Progenitor cell of endocrine pancreas (in vitro differentiated cells): Measurements from ENCODE around the gene TNIK. TPM values are rescaled to one million over a fixed set of nuclear protein-coding genes. Genes with fewer than 3 reads are reported as not detected.

Experiments used
- DNase-seq: peaks from one replicate; pipeline ENCODE4 v3.0.0; 2021; ENCODE audit warnings: low spot score; ENCODE audit not compliant: unreplicated experiment
- H3K27ac Mint-ChIP-seq: 2 replicates; pipeline ENCODE4 v1.8.0; 2021; ENCODE audit warnings: mild to moderate bottlenecking, moderate library complexity, mixed read lengths
- H3K27me3 Mint-ChIP-seq: 2 replicates; pipeline ENCODE4 v1.8.0; 2021; ENCODE audit warnings: mixed read lengths
- H3K36me3 Mint-ChIP-seq: 2 replicates; pipeline ENCODE4 v1.8.0; 2022; ENCODE audit warnings: mixed read lengths; ENCODE audit not compliant: insufficient read depth
- H3K4me1 Mint-ChIP-seq: 2 replicates; pipeline ENCODE4 v1.8.0; 2021; ENCODE audit warnings: low read depth, mixed read lengths
- H3K4me3 Mint-ChIP-seq: 2 replicates; pipeline ENCODE4 v1.8.0; 2021; ENCODE audit warnings: low read depth, mild to moderate bottlenecking, moderate library complexity, mixed read lengths
- H3K9me3 Mint-ChIP-seq: 2 replicates; pipeline ENCODE4 v1.8.0; 2021; ENCODE audit warnings: low read depth, mixed read lengths
- CTCF ChIP-seq: fragments of 200-600 bp; sonication (generic); IDR thresholded peaks from one replicate; pipeline ENCODE4 v1.5.0; 2021; ENCODE audit warnings: antibody characterized with exemption, mild to moderate bottlenecking; ENCODE audit not compliant: unreplicated experiment
- total RNA-seq: library from RNA; stranded (reverse); gene quantifications from 2 replicates; pipeline ENCODE4 v1.2.1, GENCODE V29; 2021

TNIK gene
- total RNA-seq, 1 donor from 2014 or later, result 15.7 TPM

- Mint-ChIP-seq H3K36me3 (peaks cover 1% of the 10 kb centered on the region), H3K9me3 (no peaks in the 10 kb centered on the region), H3K4me1 (no peaks in the 10 kb centered on the region), H3K27ac (no peak overlapping the region), H3K4me3 (no peak overlapping the region), H3K27me3 (no peaks in the 10 kb centered on the region)
- no peak for DNase-seq
- TF ChIP-seq CTCF, result no peak
Measured at GRCh38 chr3:171061749-171062148, 398.5 kb downstream of the TNIK start.

- DNase-seq, result no peak
- Mint-ChIP-seq H3K36me3 (peaks cover 1% of the 10 kb centered on the region), H3K4me1 (no peaks in the 10 kb centered on the region), H3K27me3 (no peaks in the 10 kb centered on the region), H3K27ac (no peak overlapping the region), H3K4me3 (no peak overlapping the region), H3K9me3 (no peaks in the 10 kb centered on the region)
- TF ChIP-seq CTCF, result no peak
Measured at GRCh38 chr3:171059978-171060377, 400.2 kb downstream of the TNIK start.

GRCh38 chr3:171058873-171059603 is 401.2 kb downstream of the TNIK start:
- H3K27me3 Mint-ChIP-seq, result no peaks in the 10 kb centered on the region
- TF ChIP-seq CTCF, result no peak
- no peak overlapping the region for H3K4me3 Mint-ChIP-seq
- H3K4me1 Mint-ChIP-seq, result no peaks in the 10 kb centered on the region
- H3K27ac Mint-ChIP-seq, result no peak overlapping the region
- no peak for DNase-seq
- H3K9me3 Mint-ChIP-seq, result no peaks in the 10 kb centered on the region
- H3K36me3 Mint-ChIP-seq, result peaks cover 1% of the 10 kb centered on the region

- no peaks in the 10 kb centered on the region for H3K36me3 Mint-ChIP-seq
- no peaks in the 10 kb centered on the region for H3K27me3 Mint-ChIP-seq
- no peak for TF ChIP-seq CTCF
- H3K4me3 Mint-ChIP-seq, result no peak overlapping the region
- H3K27ac Mint-ChIP-seq, result no peak overlapping the region
- no peak for DNase-seq
- no peaks in the 10 kb centered on the region for H3K4me1 Mint-ChIP-seq
- H3K9me3 Mint-ChIP-seq, result no peaks in the 10 kb centered on the region
Measured at GRCh38 chr3:171058058-171058457, 402.1 kb downstream of the TNIK start.

- Mint-ChIP-seq H3K4me1 (no peaks in the 10 kb centered on the region), H3K9me3 (no peaks in the 10 kb centered on the region), H3K4me3 (no peak overlapping the region), H3K27ac (no peak overlapping the region), H3K36me3 (no peaks in the 10 kb centered on the region), H3K27me3 (no peaks in the 10 kb centered on the region)
- TF ChIP-seq CTCF, result no peak
- no peak for DNase-seq
Measured at GRCh38 chr3:171057072-171057471, 403.1 kb downstream of the TNIK start.
